ENCODE measurements around the gene SLC17A5.
"Not testable (repeated sequence)": the region's sequence is repeated elsewhere in the genome, so short reads cannot be mapped to it uniquely, and the experiment has no call there.

Gene SLC17A5

GRCh38 chr6:73551115-73551514 is 102.7 kb downstream of the SLC17A5 start:
- not testable (repeated sequence) for H3K27me3 Mint-ChIP-seq; H3K9me3 Mint-ChIP-seq; H3K36me3 Mint-ChIP-seq (ENCODE audit: low read depth); H3K4me1 Mint-ChIP-seq (ENCODE audit: low read depth); H3K27ac Mint-ChIP-seq; H3K4me3 Mint-ChIP-seq

DNA sequence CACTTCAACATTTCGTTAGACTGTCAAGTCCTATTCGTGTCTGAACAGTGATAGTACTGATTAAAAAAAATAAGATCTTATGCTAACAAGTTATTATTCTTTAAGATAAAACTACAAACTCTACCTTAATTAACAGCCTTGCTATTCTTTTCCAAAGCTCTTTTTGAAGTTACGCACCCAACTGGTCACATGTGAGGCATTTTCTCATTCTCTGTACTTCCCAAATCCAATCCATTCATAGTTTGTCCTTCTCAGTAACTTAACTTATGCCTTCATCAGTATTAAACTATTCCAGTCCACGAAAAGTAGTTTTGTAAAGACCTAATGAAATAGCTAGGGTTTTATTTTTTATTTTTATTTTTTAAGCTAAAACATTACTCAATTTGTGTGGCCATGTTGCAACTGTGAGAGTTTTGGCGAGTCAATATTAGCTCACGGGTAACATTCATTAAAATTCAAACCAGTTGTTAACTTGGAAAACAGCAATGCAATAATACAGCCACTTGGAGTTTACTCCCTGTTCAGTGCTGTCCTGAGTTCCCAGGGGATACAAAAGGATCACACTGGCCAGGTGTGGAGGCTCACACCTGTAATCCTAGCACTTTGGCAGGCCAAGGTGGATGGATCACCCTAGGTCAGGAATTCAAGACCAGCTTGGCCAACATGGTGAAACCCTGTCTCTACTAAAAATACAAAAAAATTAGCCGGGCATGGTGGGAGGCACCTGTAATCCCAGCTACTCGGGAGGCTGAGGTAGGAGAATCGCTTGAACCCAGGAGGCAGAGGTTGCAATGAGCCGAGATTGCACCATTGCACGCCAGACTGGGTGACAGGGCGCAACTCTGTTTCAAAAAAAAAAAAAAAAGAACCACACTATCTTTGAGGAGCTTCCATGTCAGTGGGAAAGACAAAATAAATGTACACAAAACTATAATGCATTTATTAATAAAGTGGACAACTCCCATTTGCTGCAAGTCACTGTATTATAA is 105.0 kb downstream of the SLC17A5 start:
- Mint-ChIP-seq H3K4me3 (no peak overlapping the region), H3K9me3 (no peaks in the 10 kb centered on the region), H3K4me1 (ENCODE audit: low read depth) (no peaks in the 10 kb centered on the region), H3K36me3 (ENCODE audit: low read depth) (no peaks in the 10 kb centered on the region), H3K27ac (no peak overlapping the region), H3K27me3 (no peaks in the 10 kb centered on the region)

DNA sequence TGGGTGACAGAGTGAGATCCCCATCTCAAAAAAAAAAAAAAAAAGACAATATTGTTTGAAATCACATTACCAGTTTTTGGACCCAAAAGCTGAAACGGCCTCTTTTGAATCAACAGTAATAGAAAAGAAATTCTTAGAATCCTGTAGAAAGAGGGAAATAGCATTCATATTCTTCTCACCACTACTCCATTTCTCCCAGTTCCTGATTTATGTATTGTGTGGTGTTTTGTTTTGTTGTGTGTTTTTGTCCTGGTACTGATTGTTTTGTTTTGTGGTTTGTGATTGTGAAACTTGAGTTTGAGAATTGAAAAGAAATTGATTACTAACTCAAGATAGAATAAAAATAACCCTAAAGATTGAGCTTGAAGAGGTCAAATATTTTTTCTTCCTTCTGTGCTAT is 106.8 kb downstream of the SLC17A5 start:
- Mint-ChIP-seq H3K36me3 (ENCODE audit: low read depth) (no peaks in the 10 kb centered on the region), H3K27ac (no peak overlapping the region), H3K4me3 (no peak overlapping the region), H3K9me3 (no peaks in the 10 kb centered on the region), H3K27me3 (no peaks in the 10 kb centered on the region), H3K4me1 (ENCODE audit: low read depth) (no peaks in the 10 kb centered on the region)
